K562 (cell line): ENCODE measurements around the gene COX6B1. TPM values are rescaled to one million over a fixed set of nuclear protein-coding genes. Genes with fewer than 3 reads are reported as not detected.

Source experiments
- ELF1 ChIP-seq: fragments of 200-800 bp; sonication (Bioruptor generic); IDR thresholded peaks from 2 replicates; pipeline ENCODE4 v1.6.1; 2016; ENCODE audit warnings: missing genetic modification characterization, missing compliant biosample characterization
- GABPB2 ChIP-seq: fragments of 250-450 bp; sonication (Bioruptor Pico); conservative IDR thresholded peaks from 2 replicates; pipeline ENCODE4 v1.5.1; 2021; ENCODE audit warnings: mild to moderate bottlenecking
- HDGF ChIP-seq: fragments of 450-650 bp; IDR thresholded peaks from 2 replicates; pipeline ENCODE4 v1.6.1; 2016
- HNRNPH1 ChIP-seq: fragments of 200-400 bp; formaldehyde crosslinking; optimal IDR thresholded peaks from 2 replicates; pipeline ENCODE3; 2017; ENCODE audit warnings: low read depth, mild to moderate bottlenecking, low read length, moderate library complexity
- LEF1 ChIP-seq: fragments of 450-650 bp; IDR thresholded peaks from 2 replicates; pipeline ENCODE4 v1.6.1; 2016; ENCODE audit warnings: mild to moderate bottlenecking
- POU5F1 ChIP-seq: fragments of 150-350 bp; IDR thresholded peaks from 2 replicates; pipeline ENCODE4 v1.6.1; 2014; ENCODE audit warnings: borderline replicate concordance, low read length, low read depth, mild to moderate bottlenecking; ENCODE audit not compliant: partially characterized antibody
- RBM15 ChIP-seq: fragments of 200-400 bp; formaldehyde crosslinking; IDR thresholded peaks from 2 replicates; pipeline ENCODE4 v1.6.1; 2018; ENCODE audit warnings: mild to moderate bottlenecking, low read length, moderate library complexity; ENCODE audit not compliant: insufficient read depth
- SMAD2 ChIP-seq: fragments of 150-350 bp; IDR thresholded peaks from 2 replicates; pipeline ENCODE4 v1.6.1; 2014; ENCODE audit warnings: low read depth, mild to moderate bottlenecking, low read length
- SMARCB1 ChIP-seq: IDR thresholded peaks from 2 replicates; pipeline ENCODE4 v1.6.1; 2011; ENCODE audit warnings: improper control_type of control experiment, low read depth; ENCODE audit not compliant: insufficient read length
- TFAM ChIP-seq: fragments of 250-450 bp; sonication (Bioruptor Pico); conservative IDR thresholded peaks from 2 replicates; pipeline ENCODE4 v1.5.0; 2021; ENCODE audit warnings: mild to moderate bottlenecking, moderate library complexity
- TSC22D4 ChIP-seq: fragments of 450-650 bp; IDR thresholded peaks from 2 replicates; pipeline ENCODE4 v1.6.1; 2016; ENCODE audit warnings: missing genetic modification characterization, missing biosample characterization, control low read depth
- ZBTB17 ChIP-seq: fragments of 450-650 bp; formaldehyde crosslinking; IDR thresholded peaks from 2 replicates; pipeline ENCODE4 v1.4.0; 2020; ENCODE audit warnings: mild to moderate bottlenecking
- ZNF174 ChIP-seq: fragments of 250-450 bp; sonication (Bioruptor Pico); IDR thresholded peaks from 2 replicates; pipeline ENCODE4 v1.4.0; 2020; ENCODE audit warnings: mild to moderate bottlenecking
- polyA plus RNA-seq, 8 experiments: library from polyadenylated mRNA; depleted of rRNA in 4 of 8; stranded (reverse) in 5 of 8; unstranded in 3 of 8; fragments of >200 nt; fragmentation: Nextera tagmentation in 2 of 8; fragmentation: Illumina TruSeq in 1 of 8; extraction: Ambion mirVana in 2 of 8; extraction: Trizol in 1 of 8; gene quantifications; 2 replicates each; pipeline versions ENCODE4 v1.2.1 to v1.2.3, GENCODE V29; 2011 to 2014; ENCODE audit warnings: inconsistent platforms in 1 of 8, missing spikeins in 1 of 8
- total RNA-seq, 7 experiments: library from RNA; depleted of rRNA in 6 of 7; stranded (reverse); fragments of >200 nt in 6 of 7; fragmentation: Illumina TruSeq in 2 of 7; extraction: Trizol in 2 of 7; gene quantifications; 2 replicates each; pipeline versions ENCODE4 v1.2.1 to v1.2.3, GENCODE V29; 2011 to 2021; ENCODE audit warnings: low replicate concordance in 1 of 7
- TF ChIP-seq, protein P1 (sequence below): fragments of 450-650 bp; IDR thresholded peaks from 2 replicates; pipeline ENCODE4 v1.6.1; 2016; ENCODE audit warnings: mild to moderate bottlenecking, moderate library complexity
- TF ChIP-seq, protein P2 (sequence below): fragments of 450-650 bp; formaldehyde crosslinking; IDR thresholded peaks from 2 replicates; pipeline ENCODE4 v1.4.0; 2020; ENCODE audit warnings: mild to moderate bottlenecking, moderate library complexity

COX6B1 gene
- total and polyA plus RNA-seq, 9 of the 15 experiments (the other 6 are each of a cell fraction or from before 2014, with no cell fraction given): 777 to 2,393 (median 1,219) TPM

DNA sequence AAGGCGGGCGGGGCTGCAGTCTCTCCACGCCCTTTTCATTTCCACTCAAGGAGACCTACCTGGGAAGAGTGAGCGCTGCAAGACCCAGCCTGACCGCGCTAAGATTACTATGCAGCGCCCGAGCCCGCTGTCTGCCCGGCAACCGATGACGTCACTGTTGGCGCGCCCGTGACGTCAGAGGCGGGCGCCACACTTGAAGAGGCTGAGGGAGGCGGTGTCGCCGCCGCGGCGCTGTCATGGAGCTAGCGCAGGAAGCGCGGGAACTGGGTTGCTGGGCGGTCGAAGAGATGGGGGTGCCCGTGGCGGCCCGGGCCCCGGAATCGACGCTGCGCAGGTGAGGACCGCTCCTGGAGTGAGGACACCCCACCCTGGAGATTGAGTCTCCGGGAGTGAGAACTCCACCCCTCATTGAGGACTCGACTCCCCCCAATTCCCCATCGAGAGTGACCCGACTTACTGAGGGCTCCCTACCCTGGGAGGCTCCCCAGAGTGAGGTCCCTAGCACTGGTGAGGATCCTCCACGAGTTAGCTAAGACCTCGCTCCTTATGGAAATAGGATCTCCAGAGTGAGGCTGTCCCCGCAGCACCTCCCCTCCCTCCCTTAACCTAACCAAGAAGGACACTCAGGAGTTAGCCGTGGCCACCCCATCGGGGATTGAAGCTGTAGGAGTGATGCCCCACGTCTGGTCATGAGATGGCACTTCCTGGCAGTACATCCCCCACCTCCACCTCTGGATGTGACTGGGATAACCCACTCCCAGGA lies 35.4 kb upstream of the COX6B1 start, which contains the start of gene HAUS5 (continued):
- TF ChIP-seq, protein P1, sequence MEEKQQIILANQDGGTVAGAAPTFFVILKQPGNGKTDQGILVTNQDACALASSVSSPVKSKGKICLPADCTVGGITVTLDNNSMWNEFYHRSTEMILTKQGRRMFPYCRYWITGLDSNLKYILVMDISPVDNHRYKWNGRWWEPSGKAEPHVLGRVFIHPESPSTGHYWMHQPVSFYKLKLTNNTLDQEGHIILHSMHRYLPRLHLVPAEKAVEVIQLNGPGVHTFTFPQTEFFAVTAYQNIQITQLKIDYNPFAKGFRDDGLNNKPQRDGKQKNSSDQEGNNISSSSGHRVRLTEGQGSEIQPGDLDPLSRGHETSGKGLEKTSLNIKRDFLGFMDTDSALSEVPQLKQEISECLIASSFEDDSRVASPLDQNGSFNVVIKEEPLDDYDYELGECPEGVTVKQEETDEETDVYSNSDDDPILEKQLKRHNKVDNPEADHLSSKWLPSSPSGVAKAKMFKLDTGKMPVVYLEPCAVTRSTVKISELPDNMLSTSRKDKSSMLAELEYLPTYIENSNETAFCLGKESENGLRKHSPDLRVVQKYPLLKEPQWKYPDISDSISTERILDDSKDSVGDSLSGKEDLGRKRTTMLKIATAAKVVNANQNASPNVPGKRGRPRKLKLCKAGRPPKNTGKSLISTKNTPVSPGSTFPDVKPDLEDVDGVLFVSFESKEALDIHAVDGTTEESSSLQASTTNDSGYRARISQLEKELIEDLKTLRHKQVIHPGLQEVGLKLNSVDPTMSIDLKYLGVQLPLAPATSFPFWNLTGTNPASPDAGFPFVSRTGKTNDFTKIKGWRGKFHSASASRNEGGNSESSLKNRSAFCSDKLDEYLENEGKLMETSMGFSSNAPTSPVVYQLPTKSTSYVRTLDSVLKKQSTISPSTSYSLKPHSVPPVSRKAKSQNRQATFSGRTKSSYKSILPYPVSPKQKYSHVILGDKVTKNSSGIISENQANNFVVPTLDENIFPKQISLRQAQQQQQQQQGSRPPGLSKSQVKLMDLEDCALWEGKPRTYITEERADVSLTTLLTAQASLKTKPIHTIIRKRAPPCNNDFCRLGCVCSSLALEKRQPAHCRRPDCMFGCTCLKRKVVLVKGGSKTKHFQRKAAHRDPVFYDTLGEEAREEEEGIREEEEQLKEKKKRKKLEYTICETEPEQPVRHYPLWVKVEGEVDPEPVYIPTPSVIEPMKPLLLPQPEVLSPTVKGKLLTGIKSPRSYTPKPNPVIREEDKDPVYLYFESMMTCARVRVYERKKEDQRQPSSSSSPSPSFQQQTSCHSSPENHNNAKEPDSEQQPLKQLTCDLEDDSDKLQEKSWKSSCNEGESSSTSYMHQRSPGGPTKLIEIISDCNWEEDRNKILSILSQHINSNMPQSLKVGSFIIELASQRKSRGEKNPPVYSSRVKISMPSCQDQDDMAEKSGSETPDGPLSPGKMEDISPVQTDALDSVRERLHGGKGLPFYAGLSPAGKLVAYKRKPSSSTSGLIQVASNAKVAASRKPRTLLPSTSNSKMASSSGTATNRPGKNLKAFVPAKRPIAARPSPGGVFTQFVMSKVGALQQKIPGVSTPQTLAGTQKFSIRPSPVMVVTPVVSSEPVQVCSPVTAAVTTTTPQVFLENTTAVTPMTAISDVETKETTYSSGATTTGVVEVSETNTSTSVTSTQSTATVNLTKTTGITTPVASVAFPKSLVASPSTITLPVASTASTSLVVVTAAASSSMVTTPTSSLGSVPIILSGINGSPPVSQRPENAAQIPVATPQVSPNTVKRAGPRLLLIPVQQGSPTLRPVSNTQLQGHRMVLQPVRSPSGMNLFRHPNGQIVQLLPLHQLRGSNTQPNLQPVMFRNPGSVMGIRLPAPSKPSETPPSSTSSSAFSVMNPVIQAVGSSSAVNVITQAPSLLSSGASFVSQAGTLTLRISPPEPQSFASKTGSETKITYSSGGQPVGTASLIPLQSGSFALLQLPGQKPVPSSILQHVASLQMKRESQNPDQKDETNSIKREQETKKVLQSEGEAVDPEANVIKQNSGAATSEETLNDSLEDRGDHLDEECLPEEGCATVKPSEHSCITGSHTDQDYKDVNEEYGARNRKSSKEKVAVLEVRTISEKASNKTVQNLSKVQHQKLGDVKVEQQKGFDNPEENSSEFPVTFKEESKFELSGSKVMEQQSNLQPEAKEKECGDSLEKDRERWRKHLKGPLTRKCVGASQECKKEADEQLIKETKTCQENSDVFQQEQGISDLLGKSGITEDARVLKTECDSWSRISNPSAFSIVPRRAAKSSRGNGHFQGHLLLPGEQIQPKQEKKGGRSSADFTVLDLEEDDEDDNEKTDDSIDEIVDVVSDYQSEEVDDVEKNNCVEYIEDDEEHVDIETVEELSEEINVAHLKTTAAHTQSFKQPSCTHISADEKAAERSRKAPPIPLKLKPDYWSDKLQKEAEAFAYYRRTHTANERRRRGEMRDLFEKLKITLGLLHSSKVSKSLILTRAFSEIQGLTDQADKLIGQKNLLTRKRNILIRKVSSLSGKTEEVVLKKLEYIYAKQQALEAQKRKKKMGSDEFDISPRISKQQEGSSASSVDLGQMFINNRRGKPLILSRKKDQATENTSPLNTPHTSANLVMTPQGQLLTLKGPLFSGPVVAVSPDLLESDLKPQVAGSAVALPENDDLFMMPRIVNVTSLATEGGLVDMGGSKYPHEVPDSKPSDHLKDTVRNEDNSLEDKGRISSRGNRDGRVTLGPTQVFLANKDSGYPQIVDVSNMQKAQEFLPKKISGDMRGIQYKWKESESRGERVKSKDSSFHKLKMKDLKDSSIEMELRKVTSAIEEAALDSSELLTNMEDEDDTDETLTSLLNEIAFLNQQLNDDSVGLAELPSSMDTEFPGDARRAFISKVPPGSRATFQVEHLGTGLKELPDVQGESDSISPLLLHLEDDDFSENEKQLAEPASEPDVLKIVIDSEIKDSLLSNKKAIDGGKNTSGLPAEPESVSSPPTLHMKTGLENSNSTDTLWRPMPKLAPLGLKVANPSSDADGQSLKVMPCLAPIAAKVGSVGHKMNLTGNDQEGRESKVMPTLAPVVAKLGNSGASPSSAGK: peak; percentile 90
- TF ChIP-seq RBM15 (no peak), TFAM (CRISPR knock-in tag) (no peak), TSC22D4 (tag) (no peak), ELF1 (tag) (peak; percentile 33; the same call in 1 of the 2 replicates), GABPB2 (CRISPR knock-in tag) (peak; percentile 66; the same call in 1 of the 2 replicates), SMAD2 (no peak), ZBTB17 (CRISPR knock-in tag) (no peak), SMARCB1 (no peak), POU5F1 (peak; percentile 55), HDGF (no peak), HNRNPH1 (no peak), LEF1 (no peak), ZNF174 (CRISPR knock-in tag) (no peak)
- TF ChIP-seq, protein P2, sequence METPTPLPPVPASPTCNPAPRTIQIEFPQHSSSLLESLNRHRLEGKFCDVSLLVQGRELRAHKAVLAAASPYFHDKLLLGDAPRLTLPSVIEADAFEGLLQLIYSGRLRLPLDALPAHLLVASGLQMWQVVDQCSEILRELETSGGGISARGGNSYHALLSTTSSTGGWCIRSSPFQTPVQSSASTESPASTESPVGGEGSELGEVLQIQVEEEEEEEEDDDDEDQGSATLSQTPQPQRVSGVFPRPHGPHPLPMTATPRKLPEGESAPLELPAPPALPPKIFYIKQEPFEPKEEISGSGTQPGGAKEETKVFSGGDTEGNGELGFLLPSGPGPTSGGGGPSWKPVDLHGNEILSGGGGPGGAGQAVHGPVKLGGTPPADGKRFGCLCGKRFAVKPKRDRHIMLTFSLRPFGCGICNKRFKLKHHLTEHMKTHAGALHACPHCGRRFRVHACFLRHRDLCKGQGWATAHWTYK (CRISPR knock-in tag): peak; percentile 58; the same call in 1 of the 2 replicates
